ENCODE data around the gene GTF2E1.

DNA sequence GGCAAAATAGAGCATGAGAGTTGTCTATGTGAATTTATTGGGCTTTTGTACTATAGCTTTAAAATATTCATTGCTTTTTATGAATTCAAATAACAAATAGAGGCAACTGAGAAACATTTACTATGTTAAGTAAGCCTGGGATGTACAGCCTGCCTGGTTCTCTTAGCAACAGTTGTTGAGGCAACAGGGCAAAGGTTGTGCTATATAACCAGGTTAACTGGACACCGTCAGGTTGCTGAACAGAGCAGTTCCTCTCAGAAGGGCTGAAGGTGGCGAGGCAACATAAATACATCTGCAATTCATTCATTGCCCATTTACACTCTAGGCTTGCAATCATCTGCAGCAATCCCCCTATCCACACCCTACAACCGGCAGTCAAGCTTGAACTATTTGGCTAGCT is 78.2 kb downstream of the GTF2E1 start:
- TF ChIP-seq, protein P1, sequence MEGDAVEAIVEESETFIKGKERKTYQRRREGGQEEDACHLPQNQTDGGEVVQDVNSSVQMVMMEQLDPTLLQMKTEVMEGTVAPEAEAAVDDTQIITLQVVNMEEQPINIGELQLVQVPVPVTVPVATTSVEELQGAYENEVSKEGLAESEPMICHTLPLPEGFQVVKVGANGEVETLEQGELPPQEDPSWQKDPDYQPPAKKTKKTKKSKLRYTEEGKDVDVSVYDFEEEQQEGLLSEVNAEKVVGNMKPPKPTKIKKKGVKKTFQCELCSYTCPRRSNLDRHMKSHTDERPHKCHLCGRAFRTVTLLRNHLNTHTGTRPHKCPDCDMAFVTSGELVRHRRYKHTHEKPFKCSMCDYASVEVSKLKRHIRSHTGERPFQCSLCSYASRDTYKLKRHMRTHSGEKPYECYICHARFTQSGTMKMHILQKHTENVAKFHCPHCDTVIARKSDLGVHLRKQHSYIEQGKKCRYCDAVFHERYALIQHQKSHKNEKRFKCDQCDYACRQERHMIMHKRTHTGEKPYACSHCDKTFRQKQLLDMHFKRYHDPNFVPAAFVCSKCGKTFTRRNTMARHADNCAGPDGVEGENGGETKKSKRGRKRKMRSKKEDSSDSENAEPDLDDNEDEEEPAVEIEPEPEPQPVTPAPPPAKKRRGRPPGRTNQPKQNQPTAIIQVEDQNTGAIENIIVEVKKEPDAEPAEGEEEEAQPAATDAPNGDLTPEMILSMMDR (IDR thresholded peaks at IDR 0.05) = no peak
- TF ChIP-seq POLR2A (IDR thresholded peaks at IDR 0.05) = no peak

Data from right lobe of liver (tissue), 4 donors.